Neural cell (in vitro differentiated cells): ENCODE data around the gene RPUSD1. TPM values are rescaled to one million over a fixed set of nuclear protein-coding genes. Genes with fewer than 3 reads are reported as not detected.

ENCODE experiments used
- H2AFZ ChIP-seq: fragments of 200-600, 300-800 bp; sonication (generic), shearing (Covaris generic); 2 replicates; pipeline ENCODE4 v1.6.0; 2014; ENCODE audit warnings: low read depth, mild to moderate bottlenecking, antibody characterized with exemption, low read length, moderate library complexity
- H3F3A ChIP-seq: fragments of 200-600 bp; shearing (Covaris generic); 2 replicates; pipeline ENCODE4 v1.6.1; 2016; ENCODE audit warnings: mild to moderate bottlenecking, moderate library complexity, mixed read lengths, antibody characterized with exemption, low read length; ENCODE audit not compliant: insufficient read depth, poor library complexity, severe bottlenecking
- H3K27ac ChIP-seq: fragments of 200-600, 300-800 bp; sonication (generic), shearing (Covaris generic); 2 replicates; pipeline ENCODE4 v1.5.1; 2014; ENCODE audit warnings: mild to moderate bottlenecking, low read length, moderate library complexity
- H3K27me3 ChIP-seq: fragments of 300-800, 200-600 bp; sonication (generic), shearing (Covaris generic); 2 replicates; pipeline ENCODE4 v1.6.0; 2014; ENCODE audit warnings: mild to moderate bottlenecking, low read depth, low read length, moderate library complexity; ENCODE audit not compliant: insufficient read depth
- H3K36me3 ChIP-seq: fragments of 300-800, 200-600 bp; sonication (generic), shearing (Covaris generic); 2 replicates; pipeline ENCODE4 v1.5.1; 2014; ENCODE audit warnings: mild to moderate bottlenecking, antibody characterized with exemption, low read length, moderate library complexity; ENCODE audit not compliant: insufficient read depth
- H3K4me2 ChIP-seq: fragments of 300-800, 200-600 bp; sonication (generic), shearing (Covaris generic); 2 replicates; pipeline ENCODE4 v1.6.0; 2014; ENCODE audit warnings: mild to moderate bottlenecking, low read length
- H3K4me3 ChIP-seq: fragments of 300-800, 200-600 bp; sonication (generic), shearing (Covaris generic); 2 replicates; pipeline ENCODE4 v1.5.1; 2014; ENCODE audit warnings: mild to moderate bottlenecking, low read length, moderate library complexity
- H3K79me2 ChIP-seq: fragments of 200-600 bp; shearing (Covaris generic); replicated peaks from 2 replicates; pipeline ENCODE4 v1.6.0; 2014; ENCODE audit warnings: mild to moderate bottlenecking, low read length, moderate library complexity; ENCODE audit not compliant: insufficient read depth
- H3K9ac ChIP-seq: fragments of 300-800, 200-600 bp; sonication (generic), shearing (Covaris generic); 2 replicates; pipeline ENCODE4 v1.6.1; 2016; ENCODE audit warnings: mild to moderate bottlenecking, low read length, mixed read lengths
- H3K9me2 ChIP-seq: fragments of 200-600 bp; shearing (Covaris generic); 2 replicates; pipeline ENCODE4 v1.6.1; 2016; ENCODE audit warnings: mild to moderate bottlenecking, low read length, mixed read lengths; ENCODE audit not compliant: insufficient read depth
- H3K9me3 ChIP-seq: fragments of 200-600, 300-800 bp; sonication (generic), shearing (Covaris generic); 2 replicates; pipeline ENCODE4 v1.6.1; 2016; ENCODE audit warnings: mild to moderate bottlenecking, mixed run types, low read length, moderate library complexity, mixed read lengths
- H4K20me1 ChIP-seq: fragments of 200-600 bp; shearing (Covaris generic); 2 replicates; pipeline ENCODE4 v1.6.1; 2016; ENCODE audit warnings: mild to moderate bottlenecking, mixed run types; ENCODE audit not compliant: insufficient read depth
- EP300 ChIP-seq: fragments of 450-650 bp; conservative IDR thresholded peaks from 2 replicates; pipeline ENCODE4 v1.6.1; 2014; ENCODE audit warnings: antibody characterized with exemption, mild to moderate bottlenecking, moderate library complexity; ENCODE audit not compliant: poor library complexity, severe bottlenecking
- EZH2 ChIP-seq: fragments of 200-600, 300-800 bp; shearing (Covaris generic), sonication (generic); IDR thresholded peaks from 2 replicates; pipeline ENCODE4 v1.6.1; 2014; ENCODE audit warnings: antibody characterized with exemption, low read length, borderline replicate concordance, mild to moderate bottlenecking; ENCODE audit not compliant: insufficient read depth, poor library complexity, severe bottlenecking
- MXI1 ChIP-seq: fragments of 450-650 bp; conservative IDR thresholded peaks from 2 replicates; pipeline ENCODE4 v1.6.1; 2014; ENCODE audit warnings: antibody characterized with exemption, mild to moderate bottlenecking; ENCODE audit not compliant: poor library complexity, severe bottlenecking
- POLR2AphosphoS5 ChIP-seq: IDR thresholded peaks from 2 replicates; pipeline ENCODE4 v1.6.1; 2012
- RAD21 ChIP-seq: fragments of 450-650 bp; conservative IDR thresholded peaks from 2 replicates; pipeline ENCODE4 v1.6.1; 2014; ENCODE audit warnings: antibody characterized with exemption, mild to moderate bottlenecking, moderate library complexity
- SMC3 ChIP-seq: fragments of 450-650 bp; conservative IDR thresholded peaks from 2 replicates; pipeline ENCODE4 v1.6.1; 2014; ENCODE audit warnings: antibody characterized with exemption, mild to moderate bottlenecking, moderate library complexity; ENCODE audit not compliant: poor library complexity
- TAF1 ChIP-seq: IDR thresholded peaks from 2 replicates; pipeline ENCODE4 v1.6.1; 2012; ENCODE audit warnings: low read depth
- polyA plus RNA-seq: library from polyadenylated mRNA; depleted of rRNA; stranded (reverse); fragments of >200 nt; gene quantifications from 2 replicates; pipeline ENCODE4 v1.2.3, GENCODE V29; 2014
- TF ChIP-seq, protein P1 (sequence below): fragments of 450-650 bp; IDR thresholded peaks from 2 replicates; pipeline ENCODE4 v1.5.1; 2014; ENCODE audit warnings: antibody characterized with exemption, mild to moderate bottlenecking, moderate library complexity; ENCODE audit not compliant: poor library complexity, severe bottlenecking
- TF ChIP-seq, protein P2 (sequence below): IDR thresholded peaks from 2 replicates; pipeline ENCODE4 v1.6.1; 2012; ENCODE audit warnings: borderline replicate concordance

RPUSD1 gene
- polyA plus RNA-seq, 1 donor from 2014 or later, result 42.4 TPM

DNA sequence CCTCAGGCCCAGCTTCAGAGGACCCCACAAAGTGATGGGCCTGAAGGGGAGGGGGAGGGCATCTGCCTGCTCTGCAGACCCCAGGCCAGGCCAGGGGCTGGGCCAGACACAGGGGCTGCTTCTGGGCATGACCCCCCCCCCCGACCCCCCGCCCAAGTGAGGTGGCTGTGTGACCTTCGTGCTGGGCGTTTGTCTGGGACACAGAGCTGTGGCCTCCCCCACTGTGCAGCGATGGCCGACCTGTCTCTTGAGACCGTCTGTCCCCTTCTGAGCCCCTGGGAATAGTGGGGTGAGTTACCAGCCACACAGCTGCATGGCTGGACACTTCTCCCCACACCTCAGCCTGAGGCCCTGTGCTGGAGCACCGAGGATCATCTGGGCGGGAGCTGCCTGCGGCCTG is 47.2 kb upstream of the RPUSD1 start:
- no peaks in the 10 kb centered on the region for H4K20me1 ChIP-seq
- H3K27me3 ChIP-seq, result no peaks in the 10 kb centered on the region
- H3K4me2 ChIP-seq, result no peak overlapping the region
- H3K9ac ChIP-seq, result no peak overlapping the region
- H3K9me2 ChIP-seq, result no peaks in the 10 kb centered on the region
- H3K79me2 ChIP-seq, result no peaks in the 10 kb centered on the region
- H3K4me3 ChIP-seq, result no peak overlapping the region
- H3F3A ChIP-seq, result no peaks in the 10 kb centered on the region
- peaks cover 12% of the 10 kb centered on the region for H3K9me3 ChIP-seq
- no peaks in the 10 kb centered on the region for H3K36me3 ChIP-seq
- no peak overlapping the region for H2AFZ ChIP-seq
- H3K27ac ChIP-seq, result no peak overlapping the region
- TF ChIP-seq RAD21 (no peak), MXI1 (no peak), POLR2AphosphoS5 (no peak), EZH2 (no peak), TAF1 (no peak), EP300 (no peak), SMC3 (no peak)
- TF ChIP-seq, protein P1, sequence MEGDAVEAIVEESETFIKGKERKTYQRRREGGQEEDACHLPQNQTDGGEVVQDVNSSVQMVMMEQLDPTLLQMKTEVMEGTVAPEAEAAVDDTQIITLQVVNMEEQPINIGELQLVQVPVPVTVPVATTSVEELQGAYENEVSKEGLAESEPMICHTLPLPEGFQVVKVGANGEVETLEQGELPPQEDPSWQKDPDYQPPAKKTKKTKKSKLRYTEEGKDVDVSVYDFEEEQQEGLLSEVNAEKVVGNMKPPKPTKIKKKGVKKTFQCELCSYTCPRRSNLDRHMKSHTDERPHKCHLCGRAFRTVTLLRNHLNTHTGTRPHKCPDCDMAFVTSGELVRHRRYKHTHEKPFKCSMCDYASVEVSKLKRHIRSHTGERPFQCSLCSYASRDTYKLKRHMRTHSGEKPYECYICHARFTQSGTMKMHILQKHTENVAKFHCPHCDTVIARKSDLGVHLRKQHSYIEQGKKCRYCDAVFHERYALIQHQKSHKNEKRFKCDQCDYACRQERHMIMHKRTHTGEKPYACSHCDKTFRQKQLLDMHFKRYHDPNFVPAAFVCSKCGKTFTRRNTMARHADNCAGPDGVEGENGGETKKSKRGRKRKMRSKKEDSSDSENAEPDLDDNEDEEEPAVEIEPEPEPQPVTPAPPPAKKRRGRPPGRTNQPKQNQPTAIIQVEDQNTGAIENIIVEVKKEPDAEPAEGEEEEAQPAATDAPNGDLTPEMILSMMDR, result no peak
- TF ChIP-seq, protein P2, sequence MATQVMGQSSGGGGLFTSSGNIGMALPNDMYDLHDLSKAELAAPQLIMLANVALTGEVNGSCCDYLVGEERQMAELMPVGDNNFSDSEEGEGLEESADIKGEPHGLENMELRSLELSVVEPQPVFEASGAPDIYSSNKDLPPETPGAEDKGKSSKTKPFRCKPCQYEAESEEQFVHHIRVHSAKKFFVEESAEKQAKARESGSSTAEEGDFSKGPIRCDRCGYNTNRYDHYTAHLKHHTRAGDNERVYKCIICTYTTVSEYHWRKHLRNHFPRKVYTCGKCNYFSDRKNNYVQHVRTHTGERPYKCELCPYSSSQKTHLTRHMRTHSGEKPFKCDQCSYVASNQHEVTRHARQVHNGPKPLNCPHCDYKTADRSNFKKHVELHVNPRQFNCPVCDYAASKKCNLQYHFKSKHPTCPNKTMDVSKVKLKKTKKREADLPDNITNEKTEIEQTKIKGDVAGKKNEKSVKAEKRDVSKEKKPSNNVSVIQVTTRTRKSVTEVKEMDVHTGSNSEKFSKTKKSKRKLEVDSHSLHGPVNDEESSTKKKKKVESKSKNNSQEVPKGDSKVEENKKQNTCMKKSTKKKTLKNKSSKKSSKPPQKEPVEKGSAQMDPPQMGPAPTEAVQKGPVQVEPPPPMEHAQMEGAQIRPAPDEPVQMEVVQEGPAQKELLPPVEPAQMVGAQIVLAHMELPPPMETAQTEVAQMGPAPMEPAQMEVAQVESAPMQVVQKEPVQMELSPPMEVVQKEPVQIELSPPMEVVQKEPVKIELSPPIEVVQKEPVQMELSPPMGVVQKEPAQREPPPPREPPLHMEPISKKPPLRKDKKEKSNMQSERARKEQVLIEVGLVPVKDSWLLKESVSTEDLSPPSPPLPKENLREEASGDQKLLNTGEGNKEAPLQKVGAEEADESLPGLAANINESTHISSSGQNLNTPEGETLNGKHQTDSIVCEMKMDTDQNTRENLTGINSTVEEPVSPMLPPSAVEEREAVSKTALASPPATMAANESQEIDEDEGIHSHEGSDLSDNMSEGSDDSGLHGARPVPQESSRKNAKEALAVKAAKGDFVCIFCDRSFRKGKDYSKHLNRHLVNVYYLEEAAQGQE, result no peak

DNA sequence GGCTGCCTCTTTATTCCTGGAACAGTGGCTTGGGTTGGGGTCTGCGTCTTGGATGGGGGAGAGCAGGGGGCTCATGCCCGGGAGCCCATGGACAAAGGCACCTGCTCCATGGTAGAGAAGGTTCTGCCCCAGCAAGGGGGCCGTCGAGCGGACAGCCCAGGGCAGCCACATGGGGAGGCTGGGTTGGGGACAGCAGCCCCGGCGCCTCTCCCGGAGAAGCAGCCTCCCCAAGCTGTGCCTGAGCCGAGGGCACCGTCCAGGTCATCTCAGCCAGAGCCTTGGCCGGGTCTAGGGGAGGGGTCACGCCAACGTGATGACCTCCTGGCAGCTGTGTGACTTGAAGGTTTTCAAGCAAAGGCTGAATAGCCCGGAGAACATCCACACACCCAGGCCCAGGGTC is 45.2 kb upstream of the RPUSD1 start:
- H3F3A ChIP-seq, result no peaks in the 10 kb centered on the region
- H3K9me3 ChIP-seq, result peaks cover 12% of the 10 kb centered on the region
- no peaks in the 10 kb centered on the region for H3K27me3 ChIP-seq
- H3K4me3 ChIP-seq, result no peak overlapping the region
- no peaks in the 10 kb centered on the region for H3K79me2 ChIP-seq
- no peak overlapping the region for H3K4me2 ChIP-seq
- H3K27ac ChIP-seq, result no peak overlapping the region
- no peaks in the 10 kb centered on the region for H4K20me1 ChIP-seq
- TF ChIP-seq MXI1, result no peak
- TF ChIP-seq, protein P1, result no peak
- no peaks in the 10 kb centered on the region for H3K36me3 ChIP-seq
- H3K9ac ChIP-seq, result no peak overlapping the region
- H2AFZ ChIP-seq, result no peak overlapping the region
- no peaks in the 10 kb centered on the region for H3K9me2 ChIP-seq
